Psoas muscle (tissue), 8 donors: Measurements from ENCODE around the gene GJA1. TPM values are rescaled to one million over a fixed set of nuclear protein-coding genes. Genes with fewer than 3 reads are reported as not detected.

Source experiments
- ATAC-seq, 4 donors: fragments of 200-7000 bp; cut with Tn5 transposase; one replicate each; pipeline ENCODE4 v1.9.1; 2020; ENCODE audit warnings: moderate library complexity in 3 of 4, mild to moderate bottlenecking in 2 of 4
- DNase-seq, 2 donors: peaks; one replicate each; pipeline ENCODE4 v3.0.0-alpha.2; 2020
- H3K27ac ChIP-seq: fragments of 200-600 bp; one replicate; pipeline ENCODE4 v1.8.0; 2022
- H3K27me3 ChIP-seq, 3 donors: fragments of 200-600 bp in 1 of 3; one replicate each; pipeline versions ENCODE4 v1.6.1 to v1.8.0; 2013 to 2022; ENCODE audit warnings: low read length in 2 of 3, mild to moderate bottlenecking in 2 of 3, moderate library complexity in 1 of 3; ENCODE audit not compliant: insufficient read depth in 3 of 3
- H3K36me3 ChIP-seq, 2 donors: fragments of 200-600 bp in 1 of 2; one replicate each; pipeline versions ENCODE4 v1.6.1 to v1.8.0; 2013 to 2022; ENCODE audit warnings: low read depth in 1 of 2, mild to moderate bottlenecking in 1 of 2, moderate library complexity in 1 of 2; ENCODE audit not compliant: insufficient read depth in 1 of 2
- H3K4me1 ChIP-seq: fragments of 200-600 bp; one replicate; pipeline ENCODE4 v1.8.0; 2022
- H3K4me3 ChIP-seq: fragments of 200-600 bp; one replicate; pipeline ENCODE4 v1.8.0; 2022; ENCODE audit warnings: mild to moderate bottlenecking
- H3K9me3 ChIP-seq: fragments of 200-600 bp; one replicate; pipeline ENCODE4 v1.8.0; 2022
- WGBS, 3 donors: extraction: QIAGEN DNeasy Blood & Tissue Kit; methylation state at CpG; one replicate each; pipeline versions ENCODE4 v1.1.6 to v1.1.7; 2013; 5-methylcytosine and 5-hydroxymethylcytosine counted together
- intact Hi-C, 2 donors: fragments of 100-400 bp; cut with DNase I; formaldehyde crosslinking; loops; one replicate each; pipeline versions ENCODE4 v1.11.0 to v1.14.2; 2022
- polyA plus RNA-seq, 3 donors: library from polyadenylated mRNA; stranded (reverse); fragments of 200-250 nt; gene quantifications; one replicate each; pipeline ENCODE4 v1.2.3, GENCODE V29; 2013
- total RNA-seq, 4 donors: library from RNA; stranded (reverse); fragmentation: NEBNext Ultra II Directional in 2 of 4; extraction: Animal tissue kit (Norgen Biotek cat#: 25700) in 2 of 4; gene quantifications; one replicate each; pipeline versions ENCODE4 v1.2.1 to v1.2.4, GENCODE V29; 2021 to 2023
- TF ChIP-seq, protein P1 (sequence below): fragments of 200-600 bp; IDR thresholded peaks from one replicate; pipeline ENCODE4 v1.8.0; 2022; ENCODE audit warnings: antibody characterized with exemption
- donor health status: healthy with polysubstance abuse.
- donor health status: DM: no; HTN: no; CAD: no; lungs with moderate emphysema.
- donor health status: Bipolar disorder and iron deficiency.
- donor health status: healthy.
- donor health status: DM: yes; HTN: yes; CAD: no.
- donor health status: DM: no; HTN: no; CAD: no.
- donor health status: DM: no; HTN: no; CAD: no.
- donor health status: DM: yes; HTN: yes; CAD: no.

The GJA1 gene
- total and polyA plus RNA-seq, 7 donors: 5.8 to 20.2 (median 9.8) TPM

DNA sequence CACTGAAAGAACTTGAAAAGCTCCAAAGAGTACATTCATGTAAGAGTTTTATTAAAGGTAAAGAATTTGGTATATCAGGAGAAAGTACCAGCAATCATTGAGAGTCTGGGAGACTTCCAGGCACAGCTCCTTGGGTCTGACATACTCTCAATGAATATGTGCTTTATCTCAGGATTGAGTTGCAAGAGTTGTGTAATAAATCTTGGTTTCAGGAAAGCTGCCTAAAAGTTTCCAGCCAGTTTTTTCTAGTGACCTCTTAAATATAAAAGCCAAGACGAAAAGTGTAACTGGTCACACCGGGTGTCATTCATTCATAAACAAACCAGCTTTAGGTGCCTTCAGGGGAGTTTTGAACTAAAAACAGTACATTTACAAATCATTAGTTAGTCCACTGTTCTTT, 21.6 kb upstream of the GJA1 start:
- Histone ChIP-seq H3K4me1 (no peaks in the 10 kb centered on the region), H3K36me3 (no peaks in the 10 kb centered on the region), H3K27me3 (no peaks in the 10 kb centered on the region), H3K4me3 (no peak overlapping the region), H3K9me3 (no peaks in the 10 kb centered on the region), H3K27ac (no peak overlapping the region)
- DNase-seq: no peak
- 37 to 49% (median 41%) methylated on average over 2 of the region's 2 CpGs for WGBS, 3 donors
- intact Hi-C loops: no loop called here
- no peak for ATAC-seq
- TF ChIP-seq, protein P1, sequence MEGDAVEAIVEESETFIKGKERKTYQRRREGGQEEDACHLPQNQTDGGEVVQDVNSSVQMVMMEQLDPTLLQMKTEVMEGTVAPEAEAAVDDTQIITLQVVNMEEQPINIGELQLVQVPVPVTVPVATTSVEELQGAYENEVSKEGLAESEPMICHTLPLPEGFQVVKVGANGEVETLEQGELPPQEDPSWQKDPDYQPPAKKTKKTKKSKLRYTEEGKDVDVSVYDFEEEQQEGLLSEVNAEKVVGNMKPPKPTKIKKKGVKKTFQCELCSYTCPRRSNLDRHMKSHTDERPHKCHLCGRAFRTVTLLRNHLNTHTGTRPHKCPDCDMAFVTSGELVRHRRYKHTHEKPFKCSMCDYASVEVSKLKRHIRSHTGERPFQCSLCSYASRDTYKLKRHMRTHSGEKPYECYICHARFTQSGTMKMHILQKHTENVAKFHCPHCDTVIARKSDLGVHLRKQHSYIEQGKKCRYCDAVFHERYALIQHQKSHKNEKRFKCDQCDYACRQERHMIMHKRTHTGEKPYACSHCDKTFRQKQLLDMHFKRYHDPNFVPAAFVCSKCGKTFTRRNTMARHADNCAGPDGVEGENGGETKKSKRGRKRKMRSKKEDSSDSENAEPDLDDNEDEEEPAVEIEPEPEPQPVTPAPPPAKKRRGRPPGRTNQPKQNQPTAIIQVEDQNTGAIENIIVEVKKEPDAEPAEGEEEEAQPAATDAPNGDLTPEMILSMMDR: no peak

DNA sequence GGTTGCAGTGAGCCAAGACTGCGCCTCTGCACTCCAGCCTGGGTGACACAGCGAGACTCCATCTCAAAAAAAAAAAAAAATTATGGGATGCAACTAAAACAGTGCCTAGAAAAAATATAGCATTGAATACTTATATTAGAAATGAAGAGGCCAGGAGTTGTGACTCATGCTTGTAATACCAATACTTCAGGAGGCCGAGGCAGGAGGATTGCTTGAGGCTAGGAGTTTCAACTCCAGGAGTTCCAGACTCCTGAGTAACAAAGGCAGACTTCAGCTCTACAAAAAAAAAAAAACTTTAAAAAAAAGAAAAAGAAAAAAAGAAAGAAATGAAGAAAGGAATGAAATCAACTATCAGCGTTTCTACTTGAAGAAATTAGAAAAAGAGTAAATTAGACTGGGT, 17.1 kb upstream of the GJA1 start:
- ATAC-seq: no peak
- Histone ChIP-seq H3K4me3 (no peak overlapping the region), H3K27me3 (no peaks in the 10 kb centered on the region), H3K27ac (no peak overlapping the region), H3K9me3 (no peaks in the 10 kb centered on the region), H3K36me3 (no peaks in the 10 kb centered on the region), H3K4me1 (no peaks in the 10 kb centered on the region)
- no peak for DNase-seq
- TF ChIP-seq, protein P1: no peak
- 90 to 97% (median 95%) methylated on average over 4 of the region's 4 CpGs for WGBS, 3 donors
- intact Hi-C loops: no loop called here

DNA sequence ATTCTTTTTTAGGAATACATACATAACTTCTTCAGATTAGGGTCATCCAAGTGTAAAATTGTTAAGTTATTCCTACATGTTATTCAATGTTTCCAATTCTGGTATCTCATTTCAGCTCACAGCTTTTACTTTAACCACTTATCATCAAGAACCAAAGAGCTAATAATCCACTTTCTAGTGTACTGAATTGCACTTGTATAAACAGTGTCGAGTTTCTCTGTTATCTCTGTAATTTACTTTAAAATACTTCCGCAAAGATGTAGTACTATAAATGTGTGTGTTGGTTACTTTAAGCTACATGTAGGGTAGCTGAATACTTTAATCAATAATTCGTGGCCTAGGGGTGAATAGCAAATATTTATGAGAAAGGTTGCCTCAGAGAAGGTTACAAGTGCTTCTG, 8.8 kb upstream of the GJA1 start:
- DNase-seq: no peak
- intact Hi-C loops: no loop called here
- TF ChIP-seq, protein P1: no peak
- H3K4me1 ChIP-seq: no peaks in the 10 kb centered on the region
- no peaks in the 10 kb centered on the region for H3K36me3 ChIP-seq
- no peak overlapping the region for H3K27ac ChIP-seq
- no peaks in the 10 kb centered on the region for H3K27me3 ChIP-seq
- H3K9me3 ChIP-seq: no peaks in the 10 kb centered on the region
- no peak for ATAC-seq
- WGBS, 3 donors: 80 to 85% (median 84%) methylated on average over 3 of the region's 3 CpGs
- no peak overlapping the region for H3K4me3 ChIP-seq

DNA sequence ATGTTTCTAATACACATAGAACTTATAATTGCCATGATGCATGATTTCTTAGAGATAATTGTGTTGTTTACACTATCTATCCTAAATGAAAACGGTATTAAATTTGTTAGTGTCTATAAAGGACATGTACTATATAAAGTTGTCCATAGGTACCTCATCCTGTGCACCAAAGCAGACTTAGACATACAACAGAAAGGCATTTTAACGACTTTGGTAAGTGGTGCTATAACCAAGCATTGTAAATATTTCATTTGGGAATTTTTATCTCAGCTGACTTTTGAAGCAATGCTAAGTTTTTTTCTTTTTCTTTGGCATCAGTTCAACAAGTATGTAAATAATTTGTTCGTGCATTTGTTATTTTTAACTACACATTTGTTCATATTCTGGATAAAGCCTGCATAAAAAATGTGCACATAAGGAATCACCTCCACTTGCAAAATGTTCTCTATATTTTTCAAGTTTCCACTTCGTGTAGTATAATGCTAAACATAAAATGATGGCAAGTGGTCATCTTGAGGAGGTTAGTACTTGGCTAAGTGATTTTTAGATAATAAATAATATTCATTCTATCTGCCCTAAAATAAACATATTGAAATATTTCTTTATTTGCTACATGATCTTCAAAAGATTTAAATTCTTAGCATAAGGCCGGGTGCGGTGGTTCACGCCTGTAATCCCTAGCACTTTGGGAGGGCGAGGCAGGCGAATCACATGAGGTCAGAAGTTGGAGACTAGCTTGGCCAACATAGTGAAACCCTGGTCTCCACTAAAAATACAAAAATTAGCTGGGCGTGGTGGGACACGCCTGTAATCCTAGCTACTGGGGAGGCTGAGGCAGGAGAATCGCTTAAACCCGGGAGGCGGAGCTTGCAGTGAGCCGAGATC, 6.3 kb upstream of the GJA1 start:
- TF ChIP-seq, protein P1: no peak
- H3K4me1 ChIP-seq: no peaks in the 10 kb centered on the region
- H3K27ac ChIP-seq: no peak overlapping the region
- ATAC-seq: no peak
- no peaks in the 10 kb centered on the region for H3K36me3 ChIP-seq
- H3K9me3 ChIP-seq: no peaks in the 10 kb centered on the region
- no peak for DNase-seq
- no peaks in the 10 kb centered on the region for H3K27me3 ChIP-seq
- no peak overlapping the region for H3K4me3 ChIP-seq
- WGBS, 3 donors: 85 to 87% (median 87%) methylated on average over 15 of the region's 15 CpGs
- intact Hi-C loops: no loop called here
